Measurements from ENCODE around the gene ABR. TPM values are rescaled to one million over a fixed set of nuclear protein-coding genes. Genes with fewer than 3 reads are reported as not detected.
"Not testable (repeated sequence)": the region's sequence is repeated elsewhere in the genome, so short reads cannot be mapped to it uniquely, and the experiment has no call there.

The ABR gene
- total and polyA plus RNA-seq, 4 experiments from 2014 or later: 7.2 to 157 (median 86.1) TPM

GRCh38 chr17:1099242-1099641 lies 80.5 kb downstream of the ABR start:
- H3K4me1 ChIP-seq (ENCODE audit: insufficient read depth, low read length): peaks cover 31% of the 10 kb centered on the region
- Mint-ChIP-seq H3K4me1 (peaks cover 20 to 58% (median 33%) of the 10 kb centered on the region in 4 donors), H3K27me3 (no peaks in the 10 kb centered on the region), H3K9me3 (no peaks in the 10 kb centered on the region), H3K27ac (peak overlapping the region in 4 of 7 donors; percentile 1 to 78 (median 56)), H3K4me3 (peak overlapping the region in 1 of 8 donors; percentile 17), H3K36me3 (peaks cover 27 to 38% of the 10 kb centered on the region in 2 donors)
- ChIA-PET POLR2A (ENCODE audit: partially characterized antibody) (no interaction called here), CTCF (ENCODE audit: partially characterized antibody) (interaction anchor here (1.3 kb wide), 1 partner anchor 24 kb away, joined by 3 read pairs; no protein-coding TSS in a partner anchor)
- peak in 1 of 5 donors; percentile 14 for DNase-seq
- H3K27ac ChIP-seq (ENCODE audit: low read depth, low read length): no peak overlapping the region
- H3K27me3 ChIP-seq (ENCODE audit: insufficient read depth, low read length): no peaks in the 10 kb centered on the region
- no peaks in the 10 kb centered on the region for H3K9me3 ChIP-seq (ENCODE audit: control insufficient read depth in 1 of 2, low read length in 2 of 2)
- no peak overlapping the region for H3K4me3 ChIP-seq (ENCODE audit: low read length in 2 of 2)
- intact Hi-C loops (cut with micrococcal nuclease): no loop called here
- H3K36me3 ChIP-seq (ENCODE audit: insufficient read depth, low read length): peaks cover 8% of the 10 kb centered on the region

GRCh38 chr17:1097972-1098744 lies 81.6 kb downstream of the ABR start:
- H3K4me3 ChIP-seq (ENCODE audit: low read length in 2 of 2); intact Hi-C loops (cut with micrococcal nuclease); H3K9me3 ChIP-seq (ENCODE audit: control insufficient read depth in 1 of 2, low read length in 2 of 2); H3K27me3 ChIP-seq (ENCODE audit: insufficient read depth, low read length); H3K27ac ChIP-seq (ENCODE audit: low read depth, low read length); H3K36me3 ChIP-seq (ENCODE audit: insufficient read depth, low read length); H3K9me3 Mint-ChIP-seq; H3K27me3 Mint-ChIP-seq: not testable (repeated sequence)
- POLR2A ChIA-PET (ENCODE audit: partially characterized antibody): interaction anchor here (1.6 to 1.7 kb wide), 2 partner anchors 10 to 12 kb away, joined by 4 to 9 read pairs; no protein-coding TSS in a partner anchor
- CTCF ChIA-PET (ENCODE audit: partially characterized antibody): interaction anchor here (1.3 kb wide), 1 partner anchor 25 kb away, joined by 3 read pairs; no protein-coding TSS in a partner anchor
- H3K4me1 ChIP-seq (ENCODE audit: insufficient read depth, low read length): peaks cover 31% of the 10 kb centered on the region
- peak overlapping the region; percentile 42 to 88 (median 74) for H3K27ac Mint-ChIP-seq
- H3K36me3 Mint-ChIP-seq: peaks cover 31 to 44% of the 10 kb centered on the region in 2 donors
- H3K4me1 Mint-ChIP-seq: peaks cover 23 to 48% (median 38%) of the 10 kb centered on the region in 4 donors
- H3K4me3 Mint-ChIP-seq: peak overlapping the region in 4 of 8 donors; percentile 17 to 67 (median 38)
- DNase-seq: peak in 2 of 5 donors; percentile 9 to 10

DNA sequence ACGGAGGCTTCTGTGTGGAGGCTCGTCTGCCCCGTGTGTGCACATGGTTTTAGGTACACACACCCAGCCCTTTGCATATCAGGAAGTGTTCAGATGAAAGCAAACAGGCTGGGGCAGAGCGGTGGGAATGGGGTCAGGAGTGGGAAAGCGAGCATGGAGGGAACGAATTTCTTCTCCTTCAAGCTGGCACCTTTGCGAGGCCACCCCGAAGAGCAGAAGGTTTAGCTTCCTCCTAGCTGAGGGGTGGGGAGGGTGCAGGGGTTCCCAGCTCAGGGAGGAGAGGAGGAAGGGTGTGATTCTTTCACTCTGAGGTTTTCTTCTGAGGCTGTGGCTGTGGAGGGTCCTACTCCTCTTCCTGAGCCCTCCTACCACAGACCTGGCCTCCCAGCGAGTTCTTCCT lies 83.6 kb downstream of the ABR start:
- peaks cover 29 to 43% of the 10 kb centered on the region in 2 donors for H3K36me3 Mint-ChIP-seq
- peaks cover 25 to 51% (median 33%) of the 10 kb centered on the region in 4 donors for H3K4me1 Mint-ChIP-seq
- ChIA-PET CTCF (ENCODE audit: partially characterized antibody) (interaction anchor here (1.1 kb wide), 1 partner anchor 26 kb away, joined by 6 read pairs; no protein-coding TSS in a partner anchor), POLR2A (ENCODE audit: partially characterized antibody) (interaction anchor here (0.8 to 1.7 kb wide), 3 partner anchors 10 to 14 kb away, joined by 3 to 9 read pairs (median 4); no protein-coding TSS in a partner anchor)
- Histone ChIP-seq H3K27ac (ENCODE audit: low read depth, low read length) (no peak overlapping the region), H3K9me3 (ENCODE audit: control insufficient read depth in 1 of 2, low read length in 2 of 2) (no peaks in the 10 kb centered on the region), H3K36me3 (ENCODE audit: insufficient read depth, low read length) (peaks cover 12% of the 10 kb centered on the region), H3K4me3 (ENCODE audit: low read length in 2 of 2) (no peak overlapping the region), H3K27me3 (ENCODE audit: insufficient read depth, low read length) (no peaks in the 10 kb centered on the region), H3K4me1 (ENCODE audit: insufficient read depth, low read length) (peaks cover 31% of the 10 kb centered on the region)
- H3K27me3 Mint-ChIP-seq: no peaks in the 10 kb centered on the region
- H3K4me3 Mint-ChIP-seq: peak overlapping the region in 5 of 8 donors; percentile 47 to 69 (median 61)
- H3K9me3 Mint-ChIP-seq: no peaks in the 10 kb centered on the region
- intact Hi-C loops (cut with micrococcal nuclease): no loop called here
- H3K27ac Mint-ChIP-seq: peak overlapping the region in 5 of 7 donors; percentile 29 to 77 (median 73)
- DNase-seq: peak in 1 of 5 donors; percentile 31

GRCh38 chr17:1095853-1096173 lies 84.0 kb downstream of the ABR start:
- Histone ChIP-seq H3K4me3 (ENCODE audit: low read length in 2 of 2) (no peak overlapping the region), H3K27ac (ENCODE audit: low read depth, low read length) (no peak overlapping the region), H3K4me1 (ENCODE audit: insufficient read depth, low read length) (peaks cover 31% of the 10 kb centered on the region), H3K27me3 (ENCODE audit: insufficient read depth, low read length) (no peaks in the 10 kb centered on the region), H3K9me3 (ENCODE audit: control insufficient read depth in 1 of 2, low read length in 2 of 2) (no peaks in the 10 kb centered on the region), H3K36me3 (ENCODE audit: insufficient read depth, low read length) (peaks cover 16% of the 10 kb centered on the region)
- ChIA-PET POLR2A (ENCODE audit: partially characterized antibody) (no interaction called here), CTCF (ENCODE audit: partially characterized antibody) (no interaction called here)
- Mint-ChIP-seq H3K4me3 (no peak overlapping the region), H3K4me1 (peaks cover 25 to 51% (median 32%) of the 10 kb centered on the region in 4 donors), H3K36me3 (peaks cover 29 to 43% of the 10 kb centered on the region in 2 donors), H3K9me3 (no peaks in the 10 kb centered on the region), H3K27ac (peak overlapping the region in 4 of 7 donors; percentile 47 to 77 (median 64)), H3K27me3 (no peaks in the 10 kb centered on the region)
- DNase-seq: no peak
- intact Hi-C loops (cut with micrococcal nuclease): no loop called here

GRCh38 chr17:1095090-1095852 lies 84.5 kb downstream of the ABR start:
- H3K27ac ChIP-seq (ENCODE audit: low read depth, low read length): no peak overlapping the region
- intact Hi-C loops (cut with micrococcal nuclease): no loop called here
- peaks cover 25 to 51% (median 31%) of the 10 kb centered on the region in 4 donors for H3K4me1 Mint-ChIP-seq
- H3K9me3 Mint-ChIP-seq: no peaks in the 10 kb centered on the region
- peaks cover 31% of the 10 kb centered on the region for H3K4me1 ChIP-seq (ENCODE audit: insufficient read depth, low read length)
- H3K4me3 Mint-ChIP-seq: no peak overlapping the region
- peaks cover 33 to 44% of the 10 kb centered on the region in 2 donors for H3K36me3 Mint-ChIP-seq
- H3K9me3 ChIP-seq (ENCODE audit: control insufficient read depth in 1 of 2, low read length in 2 of 2): no peaks in the 10 kb centered on the region
- peak overlapping the region in 5 of 7 donors; percentile 30 to 73 (median 54) for H3K27ac Mint-ChIP-seq
- peaks cover 21% of the 10 kb centered on the region for H3K36me3 ChIP-seq (ENCODE audit: insufficient read depth, low read length)
- CTCF ChIA-PET (ENCODE audit: partially characterized antibody): no interaction called here
- no peaks in the 10 kb centered on the region for H3K27me3 Mint-ChIP-seq
- peak in 1 of 5 donors; percentile 28 for DNase-seq
- H3K4me3 ChIP-seq (ENCODE audit: low read length in 2 of 2): no peak overlapping the region
- no peaks in the 10 kb centered on the region for H3K27me3 ChIP-seq (ENCODE audit: insufficient read depth, low read length)
- POLR2A ChIA-PET (ENCODE audit: partially characterized antibody): no interaction called here

- H3K9me3 Mint-ChIP-seq: no peaks in the 10 kb centered on the region
- H3K27ac Mint-ChIP-seq: peak overlapping the region in 3 of 7 donors; percentile 54 to 89 (median 70)
- H3K4me3 ChIP-seq (ENCODE audit: low read length in 2 of 2): no peak overlapping the region
- peaks cover 31% of the 10 kb centered on the region for H3K4me1 ChIP-seq (ENCODE audit: insufficient read depth, low read length)
- H3K4me1 Mint-ChIP-seq: peaks cover 25 to 51% (median 30%) of the 10 kb centered on the region in 4 donors
- H3K4me3 Mint-ChIP-seq: no peak overlapping the region
- POLR2A ChIA-PET (ENCODE audit: partially characterized antibody): no interaction called here
- no peaks in the 10 kb centered on the region for H3K9me3 ChIP-seq (ENCODE audit: control insufficient read depth in 1 of 2, low read length in 2 of 2)
- no peaks in the 10 kb centered on the region for H3K27me3 ChIP-seq (ENCODE audit: insufficient read depth, low read length)
- CTCF ChIA-PET (ENCODE audit: partially characterized antibody): no interaction called here
- H3K36me3 Mint-ChIP-seq: peaks cover 36 to 46% of the 10 kb centered on the region in 2 donors
- H3K27ac ChIP-seq (ENCODE audit: low read depth, low read length): no peak overlapping the region
- H3K27me3 Mint-ChIP-seq: no peaks in the 10 kb centered on the region
- H3K36me3 ChIP-seq (ENCODE audit: insufficient read depth, low read length): peaks cover 25% of the 10 kb centered on the region
- intact Hi-C loops (cut with micrococcal nuclease): no loop called here
- peak in 1 of 5 donors; percentile 7 for DNase-seq
These were observed 85.2 kb downstream of the ABR start for GRCh38 chr17:1094591-1094990.

- Mint-ChIP-seq H3K27me3 (no peaks in the 10 kb centered on the region), H3K9me3 (no peaks in the 10 kb centered on the region), H3K36me3 (peaks cover 22 to 29% of the 10 kb centered on the region in 2 donors), H3K4me1 (peaks cover 9 to 27% (median 10%) of the 10 kb centered on the region in 4 donors), H3K27ac (no peak overlapping the region), H3K4me3 (no peak overlapping the region)
- DNase-seq: peak in 1 of 5 donors; percentile 17
- no peaks in the 10 kb centered on the region for H3K27me3 ChIP-seq (ENCODE audit: insufficient read depth, low read length)
- CTCF ChIA-PET (ENCODE audit: partially characterized antibody): no interaction called here
- H3K4me3 ChIP-seq (ENCODE audit: low read length in 2 of 2): no peak overlapping the region
- H3K27ac ChIP-seq (ENCODE audit: low read depth, low read length): no peak overlapping the region
- POLR2A ChIA-PET (ENCODE audit: partially characterized antibody): no interaction called here
- H3K9me3 ChIP-seq (ENCODE audit: control insufficient read depth in 1 of 2, low read length in 2 of 2): no peaks in the 10 kb centered on the region
- intact Hi-C loops (cut with micrococcal nuclease): no loop called here
- peaks cover 25% of the 10 kb centered on the region for H3K36me3 ChIP-seq (ENCODE audit: insufficient read depth, low read length)
- peaks cover 17% of the 10 kb centered on the region for H3K4me1 ChIP-seq (ENCODE audit: insufficient read depth, low read length)
These were observed 87.9 kb downstream of the ABR start for GRCh38 chr17:1091900-1092299.
